Erythroblast (primary cell): ENCODE results near the gene TUBAL3.

Experiments
- GATA1 ChIP-seq: IDR thresholded peaks from 2 replicates; pipeline ENCODE4 v1.6.1; 2011; ENCODE audit warnings: low read depth, mild to moderate bottlenecking, control low read depth, low read length, moderate library complexity
- POLR2A ChIP-seq: IDR thresholded peaks from 2 replicates; pipeline ENCODE4 v1.6.1; 2011; ENCODE audit warnings: mild to moderate bottlenecking, low read length

- no peak for TF ChIP-seq GATA1
- no peak for TF ChIP-seq POLR2A
These were observed 15.0 kb upstream of the TUBAL3 start for GRCh38 chr10:5419466-5420094.
